Effector CD8-positive, alpha-beta T cell (primary cell): ENCODE measurements around the gene MIEN1.
"Not testable (repeated sequence)": the region's sequence is repeated elsewhere in the genome, so short reads cannot be mapped to it uniquely, and the experiment has no call there.

ENCODE experiments used
- DNase-seq: peaks from one replicate; lab custom pipeline; 2025; lab: John Stamatoyannopoulos, UW

The MIEN1 gene

GRCh38 chr17:39755554-39756379, 25.4 kb upstream of the MIEN1 start:
- DNase-seq: peak; percentile 29

- DNase-seq: no peak
Observed at GRCh38 chr17:39754958-39755553, 24.7 kb upstream of the MIEN1 start.

- peak; percentile 91 for DNase-seq
Observed at GRCh38 chr17:39754161-39754957, 24.0 kb upstream of the MIEN1 start.

- DNase-seq: peak; percentile 73
Observed at GRCh38 chr17:39753514-39754160, 23.3 kb upstream of the MIEN1 start.

- DNase-seq: no peak
Observed at GRCh38 chr17:39752241-39752881, 22.0 kb upstream of the MIEN1 start.

DNA sequence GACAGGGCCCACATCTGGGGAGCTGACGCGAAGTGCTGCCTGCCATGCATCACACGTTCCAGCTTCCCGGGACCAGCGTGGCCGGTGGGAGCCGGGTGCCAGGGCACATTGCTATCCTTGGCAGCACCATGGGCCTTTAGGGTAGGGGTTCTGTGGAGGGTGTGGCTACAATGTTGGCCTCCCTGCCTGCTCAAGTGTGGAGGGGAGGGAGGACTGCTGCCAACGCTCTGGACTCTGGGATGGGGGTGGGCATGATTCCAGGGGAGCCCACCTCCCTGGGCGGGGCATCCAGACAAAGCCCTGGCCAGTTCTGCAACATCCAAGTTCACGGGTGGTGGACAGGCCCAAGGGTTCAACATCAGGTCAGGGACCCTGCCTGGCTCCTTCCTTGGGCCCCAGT, 21.3 kb upstream of the MIEN1 start:
- DNase-seq: no peak

- no peak for DNase-seq
Observed at GRCh38 chr17:39751016-39751543, 20.7 kb upstream of the MIEN1 start.

DNA sequence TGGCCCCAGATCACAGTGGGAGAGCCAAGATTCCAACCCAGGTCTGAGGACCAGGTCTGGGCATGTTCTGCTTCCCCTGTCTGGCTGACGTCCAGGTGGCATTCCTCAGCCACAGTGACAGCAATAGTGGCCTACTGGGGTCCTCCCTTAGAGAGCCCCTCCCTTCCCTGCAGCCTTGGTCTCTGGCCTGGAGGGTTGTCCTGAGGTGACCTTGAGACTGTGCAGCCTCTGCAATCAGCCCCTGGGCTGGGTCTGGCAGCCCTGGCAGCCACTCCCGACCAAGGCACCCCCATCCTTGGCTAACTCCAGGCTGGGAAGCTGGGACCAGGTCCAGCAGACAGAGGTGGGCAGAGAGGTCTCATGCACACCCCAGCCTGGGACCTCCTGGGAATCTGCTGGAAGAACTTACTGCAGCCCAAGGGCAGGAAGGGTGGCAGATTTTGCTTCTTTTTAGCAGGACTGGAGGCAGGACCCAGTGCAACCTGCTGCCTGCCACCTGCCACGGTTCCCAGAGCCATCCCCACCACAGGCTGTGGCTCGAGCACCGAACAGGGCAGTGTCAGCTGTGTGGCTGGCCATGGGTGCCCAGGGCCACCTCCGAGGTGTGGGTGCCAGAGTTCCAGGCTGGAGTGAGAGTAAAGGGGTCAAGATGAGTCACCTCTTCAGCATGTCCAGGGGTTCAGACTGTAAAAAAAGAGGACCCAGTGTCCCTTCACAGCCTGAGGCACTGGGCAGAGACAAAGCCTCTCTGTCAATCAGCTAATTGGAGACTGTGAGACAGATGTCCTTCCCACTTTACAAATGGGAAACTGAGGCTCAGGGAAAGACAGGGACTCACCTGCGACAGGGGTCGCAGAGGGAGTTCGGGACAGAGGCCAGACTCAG, 20.0 kb upstream of the MIEN1 start:
- no peak for DNase-seq

GRCh38 chr17:39748444-39749034, 18.2 kb upstream of the MIEN1 start:
- not testable (repeated sequence) for DNase-seq

- no peak for DNase-seq
Observed at GRCh38 chr17:39747745-39748144, 17.4 kb upstream of the MIEN1 start.

DNA sequence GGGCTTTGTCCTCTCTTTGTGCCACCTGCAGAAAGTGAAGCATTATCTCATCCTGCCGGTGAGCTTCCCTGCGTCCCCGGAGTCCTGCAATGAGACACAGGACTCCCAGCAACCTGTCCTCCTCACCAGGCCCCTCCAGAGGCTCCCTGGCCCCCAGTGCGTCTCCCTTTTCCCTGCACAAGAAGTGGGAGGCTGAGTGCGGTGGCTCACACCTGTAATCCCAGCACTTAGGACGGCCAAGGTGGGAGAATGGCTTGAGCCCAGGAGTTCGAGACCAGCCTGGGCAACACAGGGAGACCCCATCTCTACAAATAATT, 15.8 kb upstream of the MIEN1 start:
- DNase-seq: no peak

DNA sequence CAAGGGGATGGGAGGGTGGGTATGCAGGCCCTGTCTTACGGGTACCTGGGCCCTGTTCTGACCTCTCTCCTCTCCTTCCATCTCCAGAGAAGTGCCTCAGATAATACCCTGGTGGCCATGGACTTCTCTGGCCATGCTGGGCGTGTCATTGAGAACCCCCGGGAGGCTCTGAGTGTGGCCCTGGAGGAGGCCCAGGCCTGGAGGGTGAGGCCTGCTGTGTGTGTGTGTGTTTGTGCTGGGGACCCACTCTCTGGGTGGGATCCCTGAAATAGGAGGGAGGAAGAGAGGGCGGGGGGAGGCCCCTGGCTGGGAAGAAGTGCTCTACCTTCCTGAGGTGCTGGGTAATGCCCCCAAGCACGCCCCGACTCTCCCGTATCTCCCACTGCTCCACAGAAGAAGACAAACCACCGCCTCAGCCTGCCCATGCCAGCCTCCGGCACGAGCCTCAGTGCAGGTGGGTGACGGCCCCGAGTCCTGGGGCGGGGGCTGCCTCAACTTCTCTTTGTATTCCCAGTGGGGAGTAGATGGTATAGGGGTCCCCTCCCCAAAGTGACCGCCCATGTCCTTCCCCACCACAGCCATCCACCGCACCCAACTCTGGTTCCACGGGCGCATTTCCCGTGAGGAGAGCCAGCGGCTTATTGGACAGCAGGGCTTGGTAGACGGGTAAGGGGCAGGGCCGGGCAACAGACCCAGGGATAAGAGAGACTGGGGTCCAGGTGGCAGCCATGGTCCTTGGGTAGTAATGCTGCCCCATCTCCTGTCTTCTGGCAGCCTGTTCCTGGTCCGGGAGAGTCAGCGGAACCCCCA, 15.2 kb upstream of the MIEN1 start:
- DNase-seq: no peak

- no peak for DNase-seq
Observed at GRCh38 chr17:39744836-39745215, 14.5 kb upstream of the MIEN1 start.

DNA sequence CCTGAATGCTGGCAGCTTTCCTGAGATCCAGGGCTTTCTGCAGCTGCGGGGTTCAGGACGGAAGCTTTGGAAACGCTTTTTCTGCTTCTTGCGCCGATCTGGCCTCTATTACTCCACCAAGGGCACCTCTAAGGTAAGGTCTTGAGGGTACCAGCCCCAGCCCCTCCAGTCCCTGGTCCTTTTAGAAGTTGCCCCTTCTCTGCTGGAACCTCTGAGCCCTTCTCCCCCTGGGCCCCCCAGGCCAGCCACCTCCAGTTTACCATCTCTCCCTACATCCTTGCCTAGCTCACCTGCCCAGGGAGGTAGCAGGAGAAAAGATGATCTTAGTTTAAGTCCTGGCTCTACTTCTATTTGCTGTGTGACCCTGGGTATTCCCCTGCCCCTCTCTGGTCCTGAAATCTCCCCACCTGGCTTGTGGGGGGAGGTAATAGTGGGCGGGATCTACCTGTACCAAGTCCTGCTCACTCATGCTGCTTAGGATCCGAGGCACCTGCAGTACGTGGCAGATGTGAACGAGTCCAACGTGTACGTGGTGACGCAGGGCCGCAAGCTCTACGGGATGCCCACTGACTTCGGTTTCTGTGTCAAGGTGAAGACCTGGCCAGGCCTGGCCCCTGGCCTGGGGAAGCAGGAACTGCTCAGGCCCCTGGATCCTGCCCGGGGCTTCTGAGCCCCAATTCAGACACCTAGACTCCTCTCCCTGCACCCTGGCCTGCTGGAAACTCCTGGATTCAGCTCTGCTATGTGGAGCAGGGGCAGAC, 13.9 kb upstream of the MIEN1 start:
- no peak for DNase-seq

DNA sequence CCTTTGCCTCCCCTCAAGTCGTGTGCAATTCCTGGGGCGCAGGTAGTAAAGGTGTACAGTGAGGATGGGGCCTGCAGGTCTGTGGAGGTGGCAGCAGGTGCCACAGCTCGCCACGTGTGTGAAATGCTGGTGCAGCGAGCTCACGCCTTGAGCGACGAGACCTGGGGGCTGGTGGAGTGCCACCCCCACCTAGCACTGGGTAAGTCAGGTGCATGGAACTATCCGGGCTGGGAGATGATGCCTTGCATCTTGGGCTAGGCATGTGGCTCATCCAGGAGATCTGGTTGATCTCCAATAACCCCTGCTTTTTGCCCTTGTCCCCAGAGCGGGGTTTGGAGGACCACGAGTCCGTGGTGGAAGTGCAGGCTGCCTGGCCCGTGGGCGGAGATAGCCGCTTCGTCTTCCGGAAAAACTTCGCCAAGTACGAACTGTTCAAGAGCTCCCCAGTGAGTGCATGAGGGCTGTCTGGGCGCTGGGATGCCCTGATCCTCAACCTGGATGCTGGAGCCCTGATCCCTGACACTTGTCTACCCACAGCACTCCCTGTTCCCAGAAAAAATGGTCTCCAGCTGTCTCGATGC, 12.6 kb upstream of the MIEN1 start:
- no peak for DNase-seq

- DNase-seq: no peak
Observed at GRCh38 chr17:39742126-39742855, 12.0 kb upstream of the MIEN1 start.

GRCh38 chr17:39740357-39741111, 10.2 kb upstream of the MIEN1 start:
- DNase-seq: no peak
